Measurements from ENCODE around the gene POC1A.

GRCh38 chr3:52181543-52181942 lies 27.3 kb upstream of the POC1A start:
- TF ChIP-seq GATA2 (IDR thresholded peaks at IDR 0.05; ENCODE audit: low read depth, low read length) (no peak), GATA3 (IDR thresholded peaks at IDR 0.05; ENCODE audit: low read depth, low read length) (no peak)

All from SH-SY5Y (cell line).